HG03442 (cell line): Measurements from ENCODE around the gene FCN3.
"Not testable (repeated sequence)": the region's sequence is repeated elsewhere in the genome, so short reads cannot be mapped to it uniquely, and the experiment has no call there.

ENCODE experiments used
- ATAC-seq: cut with Tn5 transposase; IDR thresholded peaks from one replicate; pipeline ENCODE4 v1.9.1; 2021; ENCODE audit warnings: mild to moderate bottlenecking, moderate library complexity; ENCODE audit not compliant: unreplicated experiment

FCN3 gene

DNA sequence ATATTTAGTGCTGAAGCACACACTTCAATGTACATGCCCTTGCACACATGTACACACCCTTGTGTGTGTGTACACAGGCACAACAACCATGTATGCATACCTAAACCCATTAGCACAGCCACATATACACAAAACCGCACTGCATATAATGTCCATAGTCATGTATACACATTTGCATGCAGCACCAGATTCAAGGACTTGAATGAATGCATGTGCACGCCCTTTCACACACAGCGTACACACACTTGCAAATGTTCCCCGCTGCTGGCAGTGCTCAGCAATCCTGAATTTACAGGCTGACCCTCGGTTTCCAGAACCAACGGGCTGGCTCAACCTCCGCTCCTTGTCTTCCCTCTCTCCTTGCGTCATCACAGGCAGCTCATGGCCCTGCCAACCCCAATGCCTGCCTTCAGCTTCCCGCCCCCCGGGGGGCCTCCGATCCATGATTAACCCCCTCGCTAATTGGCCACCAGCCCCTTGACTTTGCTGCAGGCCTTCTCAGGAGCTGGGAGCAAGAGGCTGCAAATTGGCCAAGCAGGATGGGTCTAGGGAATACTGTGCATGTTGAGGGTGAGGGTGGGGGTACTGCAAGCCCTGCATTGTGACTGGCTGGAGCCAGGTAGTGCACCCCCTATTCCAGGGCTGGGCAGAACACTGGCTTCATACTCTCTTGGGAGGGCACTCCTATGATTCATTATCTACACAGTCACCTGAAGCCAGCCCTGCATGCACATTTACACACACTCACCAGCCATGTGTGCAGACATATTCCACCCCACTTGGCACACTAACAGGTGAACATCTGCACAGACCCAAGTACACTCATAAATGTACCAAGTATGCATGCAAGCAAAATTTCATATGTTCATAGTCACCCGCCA lies 25.7 kb upstream of the FCN3 start:
- no peak for ATAC-seq

DNA sequence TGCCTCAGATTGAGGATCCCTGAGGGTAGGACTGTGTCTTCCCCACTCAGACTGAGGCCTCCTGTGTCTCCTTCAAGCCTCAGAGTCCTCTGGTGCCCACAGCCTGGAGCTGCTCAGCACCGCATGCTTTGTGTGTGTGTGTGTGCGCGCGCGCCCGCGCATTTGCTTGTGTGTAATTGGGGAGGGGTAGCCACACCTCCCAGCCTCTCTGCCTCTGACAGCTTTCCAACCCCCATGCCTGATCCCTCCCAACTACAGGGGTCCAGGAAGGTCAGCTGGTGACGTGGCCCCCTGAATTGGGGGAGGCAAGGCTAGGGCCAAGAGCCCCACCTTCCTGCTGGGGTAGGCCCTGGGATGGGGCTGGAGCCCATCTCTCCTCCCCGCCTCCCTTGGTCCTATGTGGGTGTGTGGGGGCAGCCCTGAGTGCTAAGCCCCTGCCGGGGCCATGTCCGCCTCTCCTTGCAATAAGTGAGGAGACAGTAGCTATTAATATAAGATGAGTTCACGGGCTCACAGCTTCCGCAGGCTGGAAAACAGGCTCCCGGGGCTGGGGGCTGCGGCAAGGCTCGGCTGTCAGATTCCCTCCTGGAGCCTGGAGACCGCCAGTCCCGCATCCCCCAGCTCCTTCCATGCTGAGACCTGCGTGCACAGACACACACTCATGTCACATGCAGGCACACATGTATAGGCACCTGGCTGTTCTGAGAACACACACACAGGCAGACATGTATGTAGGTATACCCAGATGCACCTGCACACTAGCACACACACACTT lies 24.8 kb upstream of the FCN3 start:
- ATAC-seq, result no peak

DNA sequence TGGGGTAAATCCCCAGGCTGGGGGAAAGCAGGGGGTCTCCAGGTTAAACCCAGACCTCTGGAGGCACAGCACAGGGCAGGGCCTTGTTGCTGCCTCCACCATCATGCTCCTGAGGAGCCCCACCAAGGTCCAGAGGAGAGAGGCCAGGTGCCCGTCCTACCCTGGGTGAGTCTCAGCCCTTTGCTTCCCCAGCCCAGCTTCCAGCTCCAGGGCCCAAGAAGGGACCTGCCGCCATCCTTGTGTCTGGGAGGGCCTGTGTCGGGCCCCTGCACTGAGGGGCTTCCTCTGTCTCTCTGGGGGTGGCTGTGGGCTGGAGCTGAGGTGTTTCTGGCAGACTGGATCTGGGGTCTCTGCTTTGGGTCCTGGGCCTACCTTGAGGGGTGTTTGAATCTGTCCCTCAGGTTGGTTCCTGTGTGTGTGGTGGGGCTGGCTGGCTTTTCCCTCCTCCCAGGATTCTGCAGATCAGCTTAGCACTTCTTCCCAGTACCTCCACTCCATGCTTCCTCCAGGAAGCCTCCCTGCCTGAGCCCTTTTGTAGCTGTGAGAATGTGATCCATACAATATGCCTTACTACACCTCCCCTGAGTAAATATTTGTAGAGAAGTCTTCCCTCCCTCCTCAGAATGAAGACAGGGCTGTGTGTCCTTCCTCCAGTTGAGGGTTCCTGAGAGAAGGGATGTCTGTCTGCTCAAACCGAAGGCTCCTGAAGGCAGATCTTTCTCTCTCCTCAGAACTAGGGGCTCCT lies 24.0 kb upstream of the FCN3 start:
- no peak for ATAC-seq

DNA sequence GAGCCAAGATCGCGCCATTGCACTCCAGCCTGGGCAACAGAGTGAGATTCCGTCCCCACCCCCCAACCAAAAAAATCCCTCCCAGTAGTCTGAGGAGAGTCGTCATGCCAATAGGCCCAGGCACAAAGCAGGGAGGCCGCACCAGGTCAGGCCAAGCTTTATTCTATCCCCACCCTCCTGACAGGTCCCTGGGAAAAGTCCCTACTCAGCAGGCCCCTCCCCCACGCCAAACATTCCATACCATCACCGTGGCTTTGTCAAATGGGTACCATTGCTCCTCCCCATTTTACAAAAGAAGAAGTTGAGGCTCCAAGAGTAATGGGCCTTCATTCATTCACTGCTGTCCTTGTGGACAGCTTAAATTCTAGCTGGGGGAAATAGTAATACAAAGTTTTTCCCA lies 23.1 kb upstream of the FCN3 start:
- ATAC-seq, result no peak

DNA sequence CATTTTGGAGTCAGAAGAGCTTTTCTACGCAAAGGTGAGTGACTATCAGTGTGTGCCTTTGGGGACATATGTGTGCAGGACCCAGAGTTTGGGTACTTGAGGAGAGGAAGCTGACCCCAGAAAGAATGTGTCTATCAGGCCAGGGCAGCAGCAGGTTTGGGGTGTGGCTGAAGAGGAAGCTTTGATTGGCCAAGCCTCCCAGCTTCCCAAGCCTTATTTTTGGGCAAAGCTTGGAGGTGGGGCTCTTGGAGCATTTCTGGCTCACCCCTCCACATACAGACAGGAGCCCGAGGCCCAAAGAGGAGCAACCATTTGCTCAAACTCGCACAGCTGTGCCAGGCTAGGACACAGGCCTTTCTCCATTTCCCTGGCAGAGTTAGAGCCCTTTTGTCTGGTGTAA lies 22.5 kb upstream of the FCN3 start:
- ATAC-seq, result no peak

DNA sequence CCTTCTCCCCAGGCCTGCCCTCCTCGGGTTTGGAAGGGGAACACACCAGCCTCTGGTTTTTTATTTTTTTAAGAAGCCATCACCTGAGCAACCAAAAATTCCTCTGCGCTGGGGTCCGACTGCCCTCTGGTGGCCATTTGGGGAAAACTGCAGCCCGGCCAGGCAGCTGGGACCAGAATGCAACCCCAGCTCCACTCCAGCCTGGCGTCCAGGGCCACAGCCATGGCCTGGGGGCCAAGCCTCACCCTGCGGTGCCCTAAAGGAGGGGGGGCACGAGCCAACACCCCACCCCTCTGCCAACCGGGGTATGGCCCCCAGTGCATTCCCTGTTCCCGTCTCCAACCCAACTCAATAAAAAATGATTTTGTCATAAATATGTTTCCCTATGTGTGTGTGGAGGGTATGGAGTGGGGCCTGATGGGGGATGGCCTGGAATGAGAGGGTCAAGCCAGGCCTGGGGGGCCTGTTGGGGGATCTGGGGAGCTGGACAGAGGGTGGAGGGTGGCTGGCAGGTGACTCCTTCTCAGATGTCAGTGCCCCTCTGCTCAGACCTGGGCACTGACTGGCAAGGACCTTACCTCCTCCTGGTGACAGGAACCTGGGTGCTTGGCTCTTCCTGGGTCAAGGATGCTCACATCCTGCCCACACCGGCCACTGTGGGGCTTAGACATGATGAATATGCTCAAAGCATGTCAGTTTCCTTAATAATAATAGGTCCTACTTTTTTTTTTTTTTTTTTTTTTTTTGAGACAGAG lies 21.0 kb upstream of the FCN3 start:
- ATAC-seq, result no peak

DNA sequence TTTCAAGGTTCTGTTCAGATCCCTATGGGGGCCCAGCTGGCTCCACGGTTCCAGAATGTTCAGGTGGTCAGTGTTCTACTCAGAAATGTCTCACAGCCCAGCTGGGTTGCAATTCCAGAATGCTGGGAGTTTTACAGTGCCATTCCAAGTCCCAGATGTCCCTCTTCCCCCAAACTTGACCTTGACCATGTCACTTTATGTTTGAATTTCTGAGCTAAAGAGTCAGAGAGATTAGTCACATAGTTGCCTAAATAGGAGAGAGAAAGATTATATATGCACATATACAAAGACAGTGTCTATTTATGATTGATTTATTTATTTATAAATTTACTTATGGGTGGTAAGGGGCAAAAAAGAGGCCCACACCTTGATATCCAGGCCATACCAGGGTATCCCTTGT lies 20.3 kb upstream of the FCN3 start:
- ATAC-seq, result no peak

DNA sequence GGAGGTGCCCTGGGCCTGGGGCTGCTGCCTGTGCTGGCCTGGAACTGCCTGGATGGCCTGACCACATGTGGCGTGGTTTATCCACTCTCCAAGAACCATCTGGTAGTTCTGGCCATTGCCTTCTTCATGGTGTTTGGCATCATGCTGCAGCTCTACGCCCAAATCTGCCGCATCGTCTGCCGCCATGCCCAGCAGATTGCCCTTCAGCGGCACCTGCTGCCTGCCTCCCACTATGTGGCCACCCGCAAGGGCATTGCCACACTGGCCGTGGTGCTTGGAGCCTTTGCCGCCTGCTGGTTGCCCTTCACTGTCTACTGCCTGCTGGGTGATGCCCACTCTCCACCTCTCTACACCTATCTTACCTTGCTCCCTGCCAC lies 19.6 kb upstream of the FCN3 start:
- ATAC-seq, result no peak

DNA sequence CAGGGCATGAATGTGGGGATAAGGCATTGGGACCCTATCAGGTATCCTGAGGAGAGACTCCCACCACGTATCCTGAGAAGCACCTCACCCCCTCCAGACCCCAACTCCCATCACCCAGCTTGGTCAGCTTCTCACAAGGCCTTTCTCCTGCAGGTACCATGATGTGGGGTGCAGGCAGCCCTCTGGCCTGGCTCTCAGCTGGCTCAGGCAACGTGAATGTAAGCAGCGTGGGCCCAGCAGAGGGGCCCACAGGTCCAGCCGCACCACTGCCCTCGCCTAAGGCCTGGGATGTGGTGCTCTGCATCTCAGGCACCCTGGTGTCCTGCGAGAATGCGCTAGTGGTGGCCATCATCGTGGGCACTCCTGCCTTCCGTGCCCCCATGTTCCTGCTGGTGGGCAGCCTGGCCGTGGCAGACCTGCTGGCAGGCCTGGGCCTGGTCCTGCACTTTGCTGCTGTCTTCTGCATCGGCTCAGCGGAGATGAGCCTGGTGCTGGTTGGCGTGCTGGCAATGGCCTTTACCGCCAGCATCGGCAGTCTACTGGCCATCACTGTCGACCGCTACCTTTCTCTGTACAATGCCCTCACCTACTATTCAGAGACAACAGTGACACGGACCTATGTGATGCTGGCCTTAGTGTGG lies 19.1 kb upstream of the FCN3 start:
- ATAC-seq, result no peak

DNA sequence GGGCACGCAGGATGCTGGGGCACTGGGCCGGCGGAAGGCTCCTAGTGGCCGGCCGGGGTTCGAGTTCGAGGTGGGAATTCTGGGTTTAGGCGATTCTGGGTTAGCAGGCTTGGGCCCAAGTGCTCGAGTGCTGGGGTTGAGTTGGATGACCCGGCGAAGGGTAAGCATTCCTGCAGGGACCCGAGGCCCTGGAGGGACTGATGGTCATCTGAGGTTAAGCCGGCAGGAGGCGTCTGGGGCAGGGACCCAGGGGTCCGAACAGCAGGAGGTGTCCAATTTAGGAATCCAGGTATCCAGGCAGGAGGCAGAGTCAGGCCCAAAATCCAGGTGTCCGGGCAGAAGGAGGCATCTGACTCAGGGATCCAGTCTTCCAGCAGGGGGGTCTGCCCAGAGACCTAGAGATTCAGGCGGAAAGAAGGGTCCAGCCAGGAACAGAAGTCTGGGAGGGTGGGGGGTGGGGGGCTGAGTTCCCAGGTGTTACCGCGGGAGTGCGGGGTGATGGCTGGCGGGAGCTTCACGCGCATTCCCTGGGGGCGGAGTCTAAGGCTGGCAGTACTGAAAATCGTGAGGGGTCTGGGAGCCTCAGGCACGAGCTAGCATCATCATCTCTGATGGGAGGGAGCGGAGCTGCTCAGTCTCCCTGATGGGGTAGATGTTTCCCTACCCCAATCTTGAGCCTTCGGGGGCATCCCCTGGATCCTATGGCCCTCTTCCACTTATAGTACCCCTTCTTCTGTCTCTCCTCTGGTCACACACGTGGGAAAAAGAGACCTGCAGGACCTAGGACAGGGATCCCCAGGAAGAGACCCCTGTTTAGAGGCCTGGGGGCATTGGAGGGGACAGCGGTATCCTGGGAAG lies 18.4 kb upstream of the FCN3 start:
- ATAC-seq, result no peak

DNA sequence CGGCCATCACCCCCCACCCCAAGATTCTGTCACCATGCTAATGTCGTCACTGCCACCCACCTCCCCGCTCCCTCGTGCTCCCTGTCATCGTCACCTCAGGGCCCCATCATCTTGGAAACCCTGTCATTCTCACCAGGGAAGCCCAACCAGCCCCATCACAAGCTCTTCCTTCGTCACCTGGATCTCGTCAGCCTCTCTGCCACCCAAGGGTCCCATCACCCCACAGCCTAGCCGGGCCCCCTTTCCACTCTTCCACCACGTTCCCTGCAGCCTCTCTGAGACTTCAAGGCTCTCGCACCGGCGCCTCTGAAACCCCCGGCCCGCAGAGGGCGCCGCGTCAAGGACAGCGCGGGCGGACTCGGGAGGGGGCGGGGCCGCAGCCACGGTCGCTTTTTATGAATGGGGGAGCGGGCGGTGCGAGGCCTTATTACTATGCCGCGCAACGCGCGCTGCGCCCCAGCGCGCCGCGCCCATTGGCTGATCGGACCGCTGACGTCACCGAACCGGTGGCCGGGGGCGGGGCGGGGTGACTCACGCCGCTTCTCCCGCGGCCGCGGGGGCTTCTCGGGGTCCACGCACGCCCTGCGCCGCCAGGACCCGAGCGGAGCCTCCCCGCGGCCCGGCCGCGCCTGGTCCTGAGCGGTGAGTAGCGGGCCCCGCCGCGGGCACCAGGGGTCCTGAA lies 17.6 kb upstream of the FCN3 start, which contains the start of gene GPR3:
TSS of gene GPR3 (plus strand) at position 527 of the 682 bp plus-strand sequence. CDS start 1,177 bp downstream, outside the sequence.
- ATAC-seq, result peak; percentile 67

DNA sequence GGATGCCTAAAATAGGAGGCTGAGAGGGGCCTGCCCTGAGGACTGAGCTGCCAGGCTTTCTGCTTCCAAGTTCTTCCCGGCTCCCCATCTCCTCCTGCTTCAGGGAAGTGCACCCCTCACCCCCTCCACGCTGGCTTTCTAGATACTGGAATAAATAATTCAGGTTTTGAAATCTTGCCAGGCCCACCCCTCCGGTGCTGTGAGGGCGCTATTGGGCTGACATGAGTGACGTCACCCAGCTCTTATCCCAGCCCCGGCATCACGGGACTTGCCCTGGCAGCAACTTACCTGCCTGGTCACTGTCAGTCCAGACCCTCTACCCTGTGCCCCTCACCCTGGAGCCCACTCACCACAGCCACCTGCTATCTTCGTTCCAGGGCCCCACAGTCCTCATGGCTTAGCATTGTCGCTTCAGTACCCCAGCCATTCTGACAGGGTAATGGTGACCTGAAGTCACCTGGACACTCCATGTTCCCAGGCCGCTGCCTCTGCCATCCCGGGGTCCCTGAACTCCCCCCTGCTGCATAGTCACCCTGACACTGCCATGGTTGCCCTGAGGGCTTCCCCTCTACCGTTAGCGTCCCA lies 17.0 kb upstream of the FCN3 start:
- no peak for ATAC-seq

DNA sequence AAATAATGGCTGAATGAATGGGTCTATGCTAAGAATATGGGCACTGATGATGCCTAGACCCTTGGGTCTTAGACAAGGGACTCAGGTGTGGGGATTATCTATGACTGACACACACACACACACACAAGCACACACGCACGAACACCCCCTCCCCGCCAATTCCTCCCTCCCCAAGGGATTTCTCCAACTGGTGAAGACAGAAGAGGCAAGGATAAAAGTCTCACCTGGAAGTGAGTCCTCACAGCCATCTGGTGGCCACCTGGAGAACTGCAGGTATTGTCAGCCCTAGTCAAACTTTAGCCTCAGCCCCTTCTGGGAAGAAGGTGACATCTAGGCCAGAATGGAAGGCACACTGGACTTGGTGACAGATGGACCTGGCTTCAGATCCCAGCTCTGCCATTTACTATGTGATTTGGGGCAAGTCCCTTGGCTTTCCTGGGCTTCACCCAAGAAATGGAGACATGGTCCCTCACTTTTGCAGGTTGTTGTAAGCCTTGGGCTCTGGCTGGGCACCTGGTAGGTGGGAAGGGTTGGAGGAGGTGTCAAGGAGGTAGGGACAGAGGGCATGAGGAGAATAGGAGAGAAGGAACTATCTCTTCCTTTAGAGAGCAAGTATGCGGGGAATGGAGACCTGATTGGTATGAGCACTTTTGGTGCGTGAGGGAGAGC lies 13.8 kb upstream of the FCN3 start:
- ATAC-seq, result no peak

DNA sequence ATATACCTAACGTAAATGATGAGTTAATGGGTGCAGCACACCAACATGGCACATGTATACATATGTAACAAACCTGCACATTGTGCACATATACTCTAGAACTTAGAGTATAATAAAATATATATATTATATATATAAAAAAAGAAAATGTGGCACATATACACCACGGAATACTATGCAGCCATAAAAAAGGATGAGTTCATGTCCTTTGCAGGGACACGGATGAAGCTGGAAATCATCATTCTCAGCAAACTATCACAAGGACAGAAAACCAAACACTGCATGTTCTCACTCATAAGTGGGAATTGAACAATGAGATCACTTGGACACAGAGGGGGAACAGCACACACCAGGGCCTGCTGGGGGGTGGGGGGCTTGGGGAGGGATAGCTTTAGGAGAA lies 10.2 kb upstream of the FCN3 start:
- ATAC-seq, result not testable (repeated sequence)

DNA sequence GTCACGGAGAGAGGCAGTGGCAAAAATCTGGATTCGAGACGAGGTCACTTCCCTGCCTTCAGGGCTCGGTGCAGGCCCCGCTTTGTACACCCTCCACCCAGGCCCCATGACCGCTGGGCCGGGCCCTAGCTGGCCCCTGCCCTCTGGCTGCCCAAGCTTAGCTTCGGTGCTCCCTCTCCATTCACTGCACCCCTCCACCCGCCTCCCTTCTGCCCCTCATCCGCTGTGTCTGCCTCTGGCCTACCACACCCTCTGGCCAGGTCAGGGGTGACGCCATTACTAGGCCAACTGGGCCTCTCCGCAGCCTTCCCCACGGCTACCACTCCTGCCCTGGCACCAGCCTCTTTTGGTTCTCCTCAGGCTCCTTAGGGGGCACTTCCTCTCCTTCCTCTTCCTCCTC lies 9.0 kb upstream of the FCN3 start:
- ATAC-seq, result no peak

DNA sequence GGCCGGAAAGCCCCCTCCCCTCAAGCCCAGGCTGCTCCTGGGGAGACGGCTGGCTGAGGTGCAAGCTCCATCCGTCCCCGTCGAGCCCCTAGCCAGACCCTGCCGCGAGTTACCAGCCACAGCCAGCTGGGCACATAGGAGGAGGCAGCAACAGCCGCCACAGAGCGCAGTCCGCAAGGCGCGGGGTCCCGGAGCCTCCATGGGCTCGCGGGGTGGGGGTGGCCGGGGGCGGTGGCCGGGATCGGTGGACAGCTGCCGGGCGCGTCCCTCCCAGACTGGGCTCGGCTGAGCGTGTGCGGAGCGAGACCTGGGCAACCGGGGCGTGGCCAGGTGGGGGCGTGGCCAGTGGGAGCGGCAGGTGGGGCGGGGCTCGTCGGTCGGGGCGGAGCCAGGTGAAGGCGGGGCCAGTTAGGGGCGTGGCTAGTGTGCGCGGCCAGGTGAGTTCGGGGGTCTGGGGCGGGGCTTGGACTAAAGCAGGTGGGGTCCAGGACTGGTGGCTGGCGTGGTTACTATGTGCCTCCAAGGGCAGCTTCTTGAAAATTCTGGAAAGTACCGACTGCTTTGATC lies 8.5 kb upstream of the FCN3 start, which contains the start of gene CD164L2:
TSS of gene CD164L2 (minus strand) at position 295 of the 567 bp plus-strand sequence. CDS start at position 201, 94 bp downstream.
- no peak for ATAC-seq
